GM12878 (cell line): ENCODE data around the gene CYP26B1. TPM values are rescaled to one million over a fixed set of nuclear protein-coding genes. Genes with fewer than 3 reads are reported as not detected.

Experiments
- ATAC-seq: fragments of 200-7000 bp; cut with Tn5 transposase; 3 replicates; pipeline ENCODE4 v1.9.1; 2020; ENCODE audit warnings: mild to moderate bottlenecking, moderate library complexity
- BruUV-seq: library from RNA; stranded (reverse); fragments of 400-500 nt; replicated peaks from 2 replicates; lab custom pipeline; 2021; lab: Mats Ljungman, UMichigan
- CTCF ChIA-PET: fragments of 300-600 bp; sonication (Branson Sonifier 250); formaldehyde crosslinking; extraction: SDS; loops from one replicate; lab custom pipeline; 2021; ENCODE audit warnings: inconsistent platforms; lab: Yijun Ruan, JAX
- POLR2A ChIA-PET: fragments of 350-600 bp; formaldehyde crosslinking; extraction: SDS; loops from one replicate; lab custom pipeline; 2021; ENCODE audit warnings: inconsistent platforms; lab: Charles Lee
- RAD21 ChIA-PET: fragments of 300-600 bp; sonication (Branson Sonifier 250); formaldehyde crosslinking; loops from one replicate; lab custom pipeline; 2023; ENCODE audit warnings: antibody characterized with exemption; ENCODE audit not compliant: unreplicated experiment; lab: Charles Lee
- SMC1A ChIA-PET: fragments of 300-600 bp; sonication (Branson Sonifier 250); formaldehyde crosslinking; loops from one replicate; lab custom pipeline; 2023; ENCODE audit not compliant: unreplicated experiment, uncharacterized antibody; lab: Charles Lee
- DNase-seq: peaks from one replicate; pipeline ENCODE4 v3.0.0-alpha.2; 2011; ENCODE audit warnings: low read depth, low spot score
- FAIRE-seq: peaks from 3 replicates; lab custom pipeline; 2011; peaks lifted over from hg19 to GRCh38; lab: Jason Lieb, UNC
- H2AFZ ChIP-seq: 2 replicates; pipeline ENCODE4 v1.6.0; 2011; ENCODE audit warnings: low read depth, low read length, control low read depth; ENCODE audit not compliant: control insufficient read depth
- H3K27ac ChIP-seq: 2 replicates; pipeline ENCODE4 v1.5.1; 2011; ENCODE audit warnings: control low read depth; ENCODE audit not compliant: control insufficient read depth, insufficient read depth
- H3K27me3 ChIP-seq, 2 experiments: replicated peaks in 1 of 2; 2 replicates each; pipeline versions ENCODE4 v1.6.0 to v1.6.1; 2011; ENCODE audit warnings: low read length in 1 of 2; ENCODE audit not compliant: control insufficient read depth in 2 of 2, insufficient read depth in 2 of 2
- H3K36me3 ChIP-seq, 2 experiments: 2 replicates each; pipeline ENCODE4 v1.5.1; 2011; ENCODE audit warnings: low read length in 1 of 2; ENCODE audit not compliant: control insufficient read depth in 2 of 2, insufficient read depth in 2 of 2
- H3K4me1 ChIP-seq: 2 replicates; pipeline ENCODE4 v1.6.1; 2011; ENCODE audit warnings: mild to moderate bottlenecking, low read length, moderate library complexity, mixed read lengths; ENCODE audit not compliant: control insufficient read depth, insufficient read depth
- H3K4me2 ChIP-seq: 2 replicates; pipeline ENCODE4 v1.6.0; 2011; ENCODE audit warnings: control low read depth; ENCODE audit not compliant: control insufficient read depth, insufficient read depth
- H3K4me3 ChIP-seq: fragments of 200-600 bp; sonication (generic); 2 replicates; pipeline ENCODE4 v1.5.1; 2016
- H3K79me2 ChIP-seq: 2 replicates; pipeline ENCODE4 v1.6.0; 2011; ENCODE audit warnings: low read length; ENCODE audit not compliant: control insufficient read depth, insufficient read depth
- H3K9ac ChIP-seq: 2 replicates; pipeline ENCODE4 v1.8.0; 2011; ENCODE audit warnings: low read length, control low read depth, mixed read lengths; ENCODE audit not compliant: control insufficient read depth, insufficient read depth
- H3K9me3 ChIP-seq: replicated peaks from 3 replicates; pipeline ENCODE4 v1.5.1; 2011; ENCODE audit warnings: mild to moderate bottlenecking, low read length; ENCODE audit not compliant: control insufficient read depth, insufficient read depth
- H4K20me1 ChIP-seq: 2 replicates; pipeline ENCODE4 v1.6.0; 2011; ENCODE audit not compliant: control insufficient read depth, insufficient read depth
- E4F1 ChIP-seq: fragments of 450-650 bp; IDR thresholded peaks from 2 replicates; pipeline ENCODE4 v1.6.1; 2018; ENCODE audit warnings: borderline replicate concordance, mild to moderate bottlenecking; ENCODE audit not compliant: partially characterized antibody
- FOXK2 ChIP-seq: fragments of 450-650 bp; IDR thresholded peaks from 2 replicates; pipeline ENCODE4 v1.6.1; 2017; ENCODE audit warnings: mild to moderate bottlenecking, moderate library complexity
- KDM1A ChIP-seq: fragments of 200-600 bp; sonication (generic); IDR thresholded peaks from 2 replicates; pipeline ENCODE4 v1.6.1; 2016; ENCODE audit warnings: borderline replicate concordance
- NFYB ChIP-seq: IDR thresholded peaks from 2 replicates; pipeline ENCODE4 v1.6.1; 2011; ENCODE audit warnings: low read depth, mild to moderate bottlenecking, low read length, improper control_type of control experiment, moderate library complexity; ENCODE audit not compliant: insufficient read depth
- PML ChIP-seq: IDR thresholded peaks from 2 replicates; pipeline ENCODE4 v1.6.1; 2012; ENCODE audit warnings: low read length, inconsistent platforms
- POLR2AphosphoS5 ChIP-seq: IDR thresholded peaks from 2 replicates; pipeline ENCODE4 v1.6.1; 2011; ENCODE audit warnings: mild to moderate bottlenecking, low read length, inconsistent platforms
- PRDM15 ChIP-seq: fragments of 450-650 bp; formaldehyde crosslinking; IDR thresholded peaks from 2 replicates; pipeline ENCODE4 v1.4.0; 2020; ENCODE audit warnings: mild to moderate bottlenecking, moderate library complexity
- TARDBP ChIP-seq: IDR thresholded peaks from 2 replicates; pipeline ENCODE4 v1.6.1; 2016; ENCODE audit warnings: borderline replicate concordance
- TBL1XR1 ChIP-seq: IDR thresholded peaks from 2 replicates; pipeline ENCODE4 v1.6.1; 2012; ENCODE audit warnings: low read depth, low read length, improper control_type of control experiment
- TCF12 ChIP-seq: IDR thresholded peaks from 2 replicates; pipeline ENCODE4 v1.6.1; 2011; ENCODE audit warnings: low read depth, mild to moderate bottlenecking, low read length
- WRNIP1 ChIP-seq: IDR thresholded peaks from 2 replicates; pipeline ENCODE4 v1.6.1; 2011; ENCODE audit warnings: low read depth, low read length, improper control_type of control experiment, borderline replicate concordance
- YY1 ChIP-seq: IDR thresholded peaks from 2 replicates; pipeline ENCODE4 v1.6.1; 2011; ENCODE audit warnings: low read depth, mild to moderate bottlenecking, low read length
- WGBS: methylation state at CpG from one replicate; pipeline ENCODE4 v1.1.6; 2016; ENCODE audit warnings: low lambda C conversion rate; ENCODE audit not compliant: insufficient replicate concordance, insufficient coverage; ENCODE audit errors: missing lambda C conversion rate; 5-methylcytosine and 5-hydroxymethylcytosine counted together
- in situ Hi-C: fragments of 300-500 bp; cut with MboI; formaldehyde crosslinking; loops from 9 replicates; pipeline ENCODE4 v1.14.3; 2018; ENCODE audit warnings: mixed read lengths
- intact Hi-C: fragments of 100-400 bp; cut with micrococcal nuclease; formaldehyde crosslinking; loops from one replicate; pipeline ENCODE4 v1.14.2; 2022; ENCODE audit not compliant: unreplicated experiment
- polyA plus RNA-seq, 11 experiments: library from polyadenylated mRNA; depleted of rRNA in 4 of 11; unstranded in 6 of 11; stranded (reverse) in 5 of 11; fragments of >200 nt; fragmentation: Nextera tagmentation in 4 of 11; fragmentation: Illumina TruSeq in 1 of 11; extraction: Ambion mirVana in 4 of 11; extraction: Trizol in 1 of 11; gene quantifications; 1 replicate in 1 of 11; 2 replicates in 10 of 11; pipeline versions ENCODE4 v1.2.1 to v1.2.3, GENCODE V29; 2011 to 2016; ENCODE audit warnings: inconsistent platforms in 2 of 11, missing spikeins in 2 of 11, low read depth in 1 of 11
- total RNA-seq, 4 experiments: library from RNA; depleted of rRNA in 3 of 4; stranded (reverse); fragments of >200 nt in 3 of 4; fragmentation: Illumina TruSeq in 1 of 4; extraction: Trizol in 1 of 4; gene quantifications; 2 replicates each; pipeline versions ENCODE4 v1.2.1 to v1.2.3, GENCODE V29; 2013 to 2021

Gene CYP26B1
- total and polyA plus RNA-seq, 10 of the 15 experiments (the other 5 are each of a cell fraction or from before 2014, with no cell fraction given), result not detected

- TF ChIP-seq E4F1, result no peak
- TF ChIP-seq NFYB, result no peak
- TF ChIP-seq FOXK2, result no peak
- no peak for TF ChIP-seq TBL1XR1
- no peak for TF ChIP-seq TCF12
These were observed 63.7 kb downstream of the CYP26B1 start (continued) for GRCh38 chr2:72083751-72084583.

- BruUV-seq, result no TSS peak
- TF ChIP-seq YY1, result no peak
- no peak for TF ChIP-seq PRDM15
- TF ChIP-seq POLR2AphosphoS5, result no peak
- TF ChIP-seq TARDBP, result no peak
- TF ChIP-seq KDM1A, result no peak
- TF ChIP-seq PML, result no peak
- no peak for TF ChIP-seq WRNIP1
- FAIRE-seq (no peak), DNase-seq (no peak), ATAC-seq (no peak)
- H3K4me1 ChIP-seq, result no peaks in the 10 kb centered on the region
- no peaks in the 10 kb centered on the region for H3K79me2 ChIP-seq
- ChIA-PET POLR2A (no interaction called here), CTCF (no interaction called here), RAD21 (no interaction called here), SMC1A (no interaction called here)
- H3K36me3 ChIP-seq, result no peaks in the 10 kb centered on the region
- H3K9ac ChIP-seq, result no peak overlapping the region
- intact Hi-C loops (no loop called here), in situ Hi-C loops (no loop called here)
- no peaks in the 10 kb centered on the region for H3K27me3 ChIP-seq
- 70% methylated on average over 17 of the region's 17 CpGs for WGBS
- H3K9me3 ChIP-seq, result no peaks in the 10 kb centered on the region
- no peak overlapping the region for H3K4me3 ChIP-seq
- no peaks in the 10 kb centered on the region for H4K20me1 ChIP-seq
- no peak overlapping the region for H3K4me2 ChIP-seq
- H2AFZ ChIP-seq, result no peak overlapping the region
- H3K27ac ChIP-seq, result no peak overlapping the region
These were observed 64.8 kb downstream of the CYP26B1 start for GRCh38 chr2:72082887-72083286.
